AG09309 (cell line): ENCODE data around the gene ZFHX3.

Source experiments
- DNase-seq: peaks from one replicate; pipeline ENCODE4 v3.0.0-alpha.2; 2010; ENCODE audit warnings: low read depth
- H3K4me3 ChIP-seq: 2 replicates; pipeline ENCODE4 v1.5.1; 2011; ENCODE audit warnings: mild to moderate bottlenecking, low read depth, low read length, moderate library complexity; ENCODE audit not compliant: control insufficient read depth
- TF ChIP-seq, protein P1 (sequence below): IDR thresholded peaks from 2 replicates; pipeline ENCODE4 v1.5.1; 2011; ENCODE audit warnings: mild to moderate bottlenecking, low read depth, low read length, inconsistent platforms; ENCODE audit not compliant: insufficient read depth, control insufficient read depth; ENCODE audit errors: missing control alignments

Gene ZFHX3

DNA sequence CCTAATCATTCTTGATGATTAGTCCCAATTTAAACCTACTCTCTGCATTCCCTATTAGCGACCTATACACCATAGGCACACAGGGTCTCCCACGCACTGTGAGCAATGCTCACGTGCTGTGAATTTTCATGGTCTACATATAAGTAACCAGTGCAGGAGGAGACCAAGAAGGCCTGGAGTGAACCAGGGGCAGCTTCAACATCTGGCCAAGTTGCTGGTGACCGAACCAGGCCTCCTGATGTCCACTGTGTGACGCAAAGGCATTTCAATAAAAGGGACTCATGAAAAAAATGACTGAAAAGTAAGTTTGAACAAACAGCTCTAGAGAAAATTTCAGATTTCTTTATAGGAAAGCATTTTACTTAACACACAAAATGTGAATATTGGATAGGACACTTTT lies 107.0 kb downstream of the ZFHX3 start:
- DNase-seq, result no peak
- H3K4me3 ChIP-seq, result no peak overlapping the region
- TF ChIP-seq, protein P1, sequence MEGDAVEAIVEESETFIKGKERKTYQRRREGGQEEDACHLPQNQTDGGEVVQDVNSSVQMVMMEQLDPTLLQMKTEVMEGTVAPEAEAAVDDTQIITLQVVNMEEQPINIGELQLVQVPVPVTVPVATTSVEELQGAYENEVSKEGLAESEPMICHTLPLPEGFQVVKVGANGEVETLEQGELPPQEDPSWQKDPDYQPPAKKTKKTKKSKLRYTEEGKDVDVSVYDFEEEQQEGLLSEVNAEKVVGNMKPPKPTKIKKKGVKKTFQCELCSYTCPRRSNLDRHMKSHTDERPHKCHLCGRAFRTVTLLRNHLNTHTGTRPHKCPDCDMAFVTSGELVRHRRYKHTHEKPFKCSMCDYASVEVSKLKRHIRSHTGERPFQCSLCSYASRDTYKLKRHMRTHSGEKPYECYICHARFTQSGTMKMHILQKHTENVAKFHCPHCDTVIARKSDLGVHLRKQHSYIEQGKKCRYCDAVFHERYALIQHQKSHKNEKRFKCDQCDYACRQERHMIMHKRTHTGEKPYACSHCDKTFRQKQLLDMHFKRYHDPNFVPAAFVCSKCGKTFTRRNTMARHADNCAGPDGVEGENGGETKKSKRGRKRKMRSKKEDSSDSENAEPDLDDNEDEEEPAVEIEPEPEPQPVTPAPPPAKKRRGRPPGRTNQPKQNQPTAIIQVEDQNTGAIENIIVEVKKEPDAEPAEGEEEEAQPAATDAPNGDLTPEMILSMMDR, result no peak

DNA sequence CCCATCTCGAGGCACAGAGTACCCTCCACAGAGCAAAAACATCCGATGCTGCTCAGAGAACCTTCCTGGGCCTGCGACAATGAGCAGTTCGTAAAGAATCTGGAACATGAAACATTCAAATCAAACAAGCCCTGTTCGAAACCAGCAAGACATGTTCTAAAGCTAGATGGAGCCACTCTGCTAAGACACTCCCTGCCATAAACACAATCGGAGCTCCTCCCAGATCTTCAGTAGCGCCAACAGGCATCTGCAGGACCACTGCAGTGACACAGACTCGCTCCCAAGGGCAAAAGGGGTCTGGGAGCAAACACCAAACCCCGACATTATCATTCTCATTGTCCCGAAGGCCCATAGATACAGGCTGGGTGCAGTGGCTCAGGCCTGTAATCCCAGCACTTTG lies 108.7 kb downstream of the ZFHX3 start:
- TF ChIP-seq, protein P1, result no peak
- H3K4me3 ChIP-seq, result no peak overlapping the region
- DNase-seq, result no peak

DNA sequence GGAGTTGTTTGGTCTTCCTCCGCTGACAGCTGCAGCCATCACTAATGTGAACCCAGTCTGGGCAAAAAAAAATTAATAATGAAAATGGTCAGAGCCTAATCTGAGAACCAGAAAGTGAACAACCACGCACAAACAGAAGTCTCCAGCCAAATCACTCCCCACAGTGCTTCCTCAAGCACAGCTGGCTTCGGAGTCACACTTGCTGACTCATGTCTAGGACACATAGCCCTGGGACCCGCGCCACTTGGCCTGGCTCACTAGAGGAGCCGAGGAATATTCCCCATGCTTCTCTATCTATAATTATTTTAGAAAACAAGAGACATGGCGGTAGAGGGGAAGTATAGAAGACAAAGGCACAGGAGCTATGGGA lies 109.1 kb downstream of the ZFHX3 start:
- no peak overlapping the region for H3K4me3 ChIP-seq
- TF ChIP-seq, protein P1, result no peak
- DNase-seq, result no peak

DNA sequence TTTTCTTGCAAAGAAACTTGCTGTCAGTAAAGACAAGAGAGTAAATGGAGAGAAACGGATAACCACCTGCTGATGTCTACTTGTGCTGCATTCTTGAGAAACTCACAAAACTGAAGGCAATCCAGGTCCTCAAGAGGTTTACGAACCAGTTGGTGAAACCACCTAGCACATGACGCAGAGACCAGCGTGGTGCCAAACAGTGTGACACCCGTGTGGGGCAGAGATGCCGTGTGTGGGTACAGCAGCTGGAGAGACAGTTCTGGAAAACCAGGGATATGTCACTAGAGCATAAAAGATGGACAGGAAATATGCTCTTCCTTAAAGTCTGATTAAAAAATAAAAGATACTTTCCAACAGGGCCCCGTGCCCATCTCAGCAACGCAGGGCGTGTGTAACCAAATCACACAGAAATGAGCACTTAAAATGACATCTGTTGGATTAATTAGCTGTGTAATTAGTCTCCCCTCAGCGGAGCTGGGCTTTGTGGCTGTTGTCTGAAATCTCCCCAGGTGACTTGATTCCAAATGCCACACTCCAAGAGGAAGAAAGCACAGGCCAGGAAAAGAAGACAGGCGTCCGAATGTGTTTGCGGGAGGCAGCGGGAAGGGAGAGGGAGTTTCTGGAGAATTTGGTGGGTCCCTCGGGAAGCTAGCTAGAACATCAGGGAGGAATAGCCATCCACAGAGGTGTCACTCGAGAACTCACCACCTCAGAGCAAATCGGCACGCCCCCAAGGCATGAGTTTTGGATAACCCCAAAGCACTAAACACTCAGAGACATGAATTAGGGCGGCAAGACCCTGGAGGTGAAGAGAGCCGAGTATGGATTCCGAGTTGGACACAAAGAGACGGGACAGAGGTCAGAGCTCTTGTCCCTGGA lies 109.8 kb downstream of the ZFHX3 start:
- H3K4me3 ChIP-seq, result no peak overlapping the region
- DNase-seq, result no peak
- TF ChIP-seq, protein P1, result no peak

DNA sequence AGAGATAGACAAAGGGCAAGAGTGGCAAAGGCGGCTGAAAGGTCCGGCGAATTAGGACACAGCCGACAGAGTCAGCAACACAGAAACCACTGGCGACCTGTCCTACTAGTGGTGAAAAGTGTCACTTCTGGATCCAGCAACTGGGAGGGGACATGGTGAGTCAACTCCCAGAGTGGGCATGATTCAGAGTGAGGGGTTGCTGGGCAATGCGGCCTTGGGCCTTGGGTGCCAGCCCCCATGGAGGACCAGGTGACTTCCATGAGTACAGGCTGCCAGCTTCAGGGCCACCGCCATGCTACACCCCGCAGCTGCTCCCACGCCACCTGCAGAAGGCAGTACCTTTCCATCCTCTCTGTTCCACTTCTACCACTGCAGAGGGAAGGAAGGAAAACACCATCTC lies 110.6 kb downstream of the ZFHX3 start:
- no peak overlapping the region for H3K4me3 ChIP-seq
- no peak for DNase-seq
- TF ChIP-seq, protein P1, result no peak

DNA sequence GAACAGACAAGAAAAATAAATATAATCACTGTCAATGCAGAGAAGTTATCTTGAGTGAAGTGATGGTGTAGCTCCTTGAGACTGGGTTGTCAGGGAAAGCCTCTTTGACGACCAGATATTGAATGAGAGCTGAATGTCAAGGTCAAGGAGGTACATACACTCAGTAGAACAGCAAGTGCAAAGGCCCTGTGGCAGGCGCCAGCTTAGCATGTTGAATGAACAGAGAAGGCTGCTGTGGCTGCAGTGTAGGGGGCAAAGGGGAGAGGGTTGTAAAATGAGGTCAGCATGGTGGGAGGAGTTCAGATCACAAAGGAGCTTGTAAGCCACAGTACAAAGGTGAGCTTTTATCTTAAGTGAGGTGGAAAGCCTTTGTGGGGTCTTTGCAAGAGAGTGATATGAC lies 111.5 kb downstream of the ZFHX3 start:
- H3K4me3 ChIP-seq, result no peak overlapping the region
- TF ChIP-seq, protein P1, result no peak
- no peak for DNase-seq
